HepG2 (cell line): Measurements from ENCODE around the gene APC2. TPM values are rescaled to one million over a fixed set of nuclear protein-coding genes. Genes with fewer than 3 reads are reported as not detected.

Experiments used
- AHR ChIP-seq: IDR thresholded peaks from 2 replicates; pipeline ENCODE4 v1.6.1; 2018; ENCODE audit warnings: missing genetic modification reagents, missing compliant biosample characterization
- HNF4G ChIP-seq, 2 experiments: sonication (generic) in 1 of 2; formaldehyde crosslinking in 1 of 2; IDR thresholded peaks; 2 replicates each; pipeline versions ENCODE4 v1.4.0 to v1.6.1; 2011 to 2020; ENCODE audit warnings: borderline replicate concordance in 2 of 2, low read depth in 2 of 2, mild to moderate bottlenecking in 2 of 2, low read length in 1 of 2, missing genetic modification reagents in 1 of 2, moderate library complexity in 1 of 2
- KDM1A ChIP-seq: IDR thresholded peaks from 2 replicates; pipeline ENCODE4 v1.6.1; 2016; ENCODE audit warnings: missing compliant biosample characterization
- KDM6A ChIP-seq: IDR thresholded peaks from 2 replicates; pipeline ENCODE4 v1.6.1; 2016; ENCODE audit warnings: low read depth
- KLF15 ChIP-seq: sonication (generic); formaldehyde crosslinking; IDR thresholded peaks from 2 replicates; pipeline ENCODE4 v1.8.1; 2023; ENCODE audit warnings: borderline replicate concordance, mild to moderate bottlenecking, inconsistent platforms, missing genetic modification reagents, mixed read lengths
- MAX ChIP-seq: IDR thresholded peaks from 2 replicates; pipeline ENCODE4 v1.6.1; 2012; ENCODE audit warnings: inconsistent platforms
- MXD1 ChIP-seq: sonication (generic); formaldehyde crosslinking; IDR thresholded peaks from 2 replicates; pipeline ENCODE4 v1.4.0; 2020; ENCODE audit warnings: mild to moderate bottlenecking, missing genetic modification reagents
- PHF5A ChIP-seq: IDR thresholded peaks from one replicate; pipeline ENCODE4 v1.6.1; 2018; ENCODE audit warnings: low read depth, missing genetic modification reagents; ENCODE audit not compliant: unreplicated experiment
- POLR2G ChIP-seq: fragments of 200-400 bp; formaldehyde crosslinking; IDR thresholded peaks from 2 replicates; pipeline ENCODE4 v1.6.1; 2018; ENCODE audit warnings: mild to moderate bottlenecking, low read depth, low read length, moderate library complexity
- SNRNP70 ChIP-seq: fragments of 200-400 bp; formaldehyde crosslinking; IDR thresholded peaks from 2 replicates; pipeline ENCODE4 v1.6.1; 2017; ENCODE audit warnings: mild to moderate bottlenecking, low read depth, low read length, moderate library complexity
- YEATS4 ChIP-seq: sonication (generic); formaldehyde crosslinking; IDR thresholded peaks from 2 replicates; pipeline ENCODE4 v1.4.0; 2020; ENCODE audit warnings: missing genetic modification reagents, borderline replicate concordance
- ZNF256 ChIP-seq: sonication (generic); formaldehyde crosslinking; conservative IDR thresholded peaks from 2 replicates; pipeline ENCODE4 v1.4.0; 2020; ENCODE audit warnings: missing genetic modification reagents
- ZNF570 ChIP-seq: sonication (generic); formaldehyde crosslinking; IDR thresholded peaks from 2 replicates; pipeline ENCODE4 v1.4.0; 2020; ENCODE audit warnings: mild to moderate bottlenecking, missing genetic modification reagents, borderline replicate concordance
- ZNF674 ChIP-seq: sonication (generic); formaldehyde crosslinking; IDR thresholded peaks from 2 replicates; pipeline ENCODE4 v1.5.0; 2020; ENCODE audit warnings: low read depth, mild to moderate bottlenecking, missing genetic modification reagents
- ZNF761 ChIP-seq: sonication (generic); formaldehyde crosslinking; conservative IDR thresholded peaks from 2 replicates; pipeline ENCODE4 v1.4.0; 2020; ENCODE audit warnings: mild to moderate bottlenecking, missing genetic modification reagents
- ZNF839 ChIP-seq: sonication (generic); formaldehyde crosslinking; IDR thresholded peaks from 2 replicates; pipeline ENCODE4 v1.4.0; 2020; ENCODE audit warnings: missing genetic modification reagents, mild to moderate bottlenecking, borderline replicate concordance
- polyA plus RNA-seq, 8 experiments: library from polyadenylated mRNA; depleted of rRNA in 3 of 8; stranded (reverse) in 7 of 8; unstranded in 1 of 8; fragments of >200 nt; fragmentation: Illumina TruSeq in 4 of 8; extraction: Trizol in 4 of 8; gene quantifications; 2 replicates each; pipeline versions ENCODE4 v1.2.1 to v1.2.3, GENCODE V29; 2011 to 2016; ENCODE audit warnings: low read depth in 4 of 8, missing spikeins in 1 of 8, mixed read lengths in 1 of 8; ENCODE audit not compliant: insufficient read depth in 1 of 8
- total RNA-seq, 5 experiments: library from RNA; depleted of rRNA; stranded (reverse); fragments of >200 nt; fragmentation: Illumina TruSeq; extraction: Trizol; gene quantifications; 2 replicates each; pipeline ENCODE4 v1.2.3, GENCODE V29; 2016; ENCODE audit warnings: low read depth in 1 of 5
- TF ChIP-seq, protein P1 (sequence below): IDR thresholded peaks from 2 replicates; pipeline ENCODE4 v1.6.1; 2016
- TF ChIP-seq, protein P2 (sequence below): sonication (generic); formaldehyde crosslinking; IDR thresholded peaks from 2 replicates; pipeline ENCODE4 v1.4.0; 2020; ENCODE audit warnings: missing genetic modification reagents
- TF ChIP-seq, protein P3 (sequence below): sonication (generic); formaldehyde crosslinking; IDR thresholded peaks from 2 replicates; pipeline ENCODE4 v1.4.0; 2020; ENCODE audit warnings: mild to moderate bottlenecking, missing genetic modification reagents, borderline replicate concordance

Gene APC2
- total and polyA plus RNA-seq, 2 of the 13 experiments (the other 11 are each of a cell fraction or from before 2014, with no cell fraction given): 0.08 to 0.22 TPM

DNA sequence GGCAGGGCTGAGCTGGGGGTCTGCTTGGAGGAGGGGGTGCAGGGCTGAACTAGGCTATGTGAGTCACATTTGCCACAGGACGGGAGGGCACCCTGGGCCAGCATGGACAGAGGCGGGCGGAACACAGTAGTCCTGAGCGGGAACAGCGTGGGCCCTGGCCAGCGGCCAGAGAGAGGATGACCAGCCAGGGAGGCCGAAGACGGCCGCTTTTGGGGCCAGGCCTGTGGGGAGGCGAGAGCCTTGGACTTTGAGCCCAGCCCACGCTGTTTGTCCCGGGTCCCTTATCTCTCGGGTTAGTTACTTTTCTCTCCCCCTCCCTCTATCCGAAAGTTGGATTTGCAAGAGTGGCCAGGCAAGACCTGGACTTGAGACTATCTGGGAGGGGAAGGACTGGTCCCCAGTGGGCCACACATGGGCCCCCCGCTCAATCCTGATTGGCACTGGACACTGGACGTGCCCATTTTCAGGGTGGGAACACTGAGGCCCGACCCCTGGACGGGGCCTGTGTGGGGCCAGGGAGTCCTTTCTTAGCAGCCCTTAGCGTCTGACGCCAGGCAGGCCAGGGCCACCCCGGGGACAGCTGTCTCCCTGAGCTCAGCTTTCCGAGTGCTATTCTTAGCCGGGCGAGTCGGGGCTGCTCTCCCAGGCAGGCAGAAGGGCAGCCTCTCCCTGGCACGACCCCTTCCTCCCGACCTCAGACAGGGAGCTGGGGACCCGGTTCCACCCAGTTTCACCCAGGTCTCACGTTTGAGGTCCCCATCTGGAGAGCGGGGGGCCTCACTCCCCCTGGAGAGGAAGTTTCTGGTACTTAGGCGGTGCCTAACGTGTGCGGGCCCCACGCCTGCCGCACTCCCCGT, 49.4 kb upstream of the APC2 start (continued):
- TF ChIP-seq AHR (CRISPR knock-in tag) (no peak; the same call in 1 of the 2 replicates), HNF4G (IDR thresholded peaks at IDR 0.05; ENCODE audit: borderline replicate concordance, low read depth, low read length) (peak; percentile 88), HNF4G (CRISPR knock-in tag; IDR thresholded peaks at IDR 0.05; ENCODE audit: borderline replicate concordance, low read depth) (peak; percentile 95), KDM1A (peak; percentile 100), SNRNP70 (no peak), KLF15 (CRISPR knock-in tag) (no peak), ZNF674 (CRISPR knock-in tag) (0 out of 2 replicates have a peak, but pooled peaks have one; percentile 49), ZNF839 (no peak), ZNF256 (no peak; the same call in 1 of the 2 replicates), MAX (peak; percentile 71), MXD1 (CRISPR knock-in tag) (no peak; the same call in 1 of the 2 replicates), PHF5A (CRISPR knock-in tag) (peak; percentile 72), ZNF570 (CRISPR knock-in tag) (0 out of 2 replicates have a peak, but pooled peaks have one; percentile 47), POLR2G (peak; percentile 78), YEATS4 (CRISPR knock-in tag) (no peak), KDM6A (CRISPR knock-in tag) (peak; percentile 87), ZNF761 (CRISPR knock-in tag) (peak; percentile 75; the same call in 1 of the 2 replicates)
- TF ChIP-seq, protein P1, sequence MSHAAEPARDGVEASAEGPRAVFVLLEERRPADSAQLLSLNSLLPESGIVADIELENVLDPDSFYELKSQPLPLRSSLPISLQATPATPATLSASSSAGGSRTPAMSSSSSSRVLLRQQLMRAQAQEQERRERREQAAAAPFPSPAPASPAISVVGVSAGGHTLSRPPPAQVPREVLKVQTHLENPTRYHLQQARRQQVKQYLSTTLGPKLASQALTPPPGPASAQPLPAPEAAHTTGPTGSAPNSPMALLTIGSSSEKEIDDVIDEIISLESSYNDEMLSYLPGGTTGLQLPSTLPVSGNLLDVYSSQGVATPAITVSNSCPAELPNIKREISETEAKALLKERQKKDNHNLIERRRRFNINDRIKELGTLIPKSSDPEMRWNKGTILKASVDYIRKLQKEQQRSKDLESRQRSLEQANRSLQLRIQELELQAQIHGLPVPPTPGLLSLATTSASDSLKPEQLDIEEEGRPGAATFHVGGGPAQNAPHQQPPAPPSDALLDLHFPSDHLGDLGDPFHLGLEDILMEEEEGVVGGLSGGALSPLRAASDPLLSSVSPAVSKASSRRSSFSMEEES (CRISPR knock-in tag): no peak
- TF ChIP-seq, protein P2, sequence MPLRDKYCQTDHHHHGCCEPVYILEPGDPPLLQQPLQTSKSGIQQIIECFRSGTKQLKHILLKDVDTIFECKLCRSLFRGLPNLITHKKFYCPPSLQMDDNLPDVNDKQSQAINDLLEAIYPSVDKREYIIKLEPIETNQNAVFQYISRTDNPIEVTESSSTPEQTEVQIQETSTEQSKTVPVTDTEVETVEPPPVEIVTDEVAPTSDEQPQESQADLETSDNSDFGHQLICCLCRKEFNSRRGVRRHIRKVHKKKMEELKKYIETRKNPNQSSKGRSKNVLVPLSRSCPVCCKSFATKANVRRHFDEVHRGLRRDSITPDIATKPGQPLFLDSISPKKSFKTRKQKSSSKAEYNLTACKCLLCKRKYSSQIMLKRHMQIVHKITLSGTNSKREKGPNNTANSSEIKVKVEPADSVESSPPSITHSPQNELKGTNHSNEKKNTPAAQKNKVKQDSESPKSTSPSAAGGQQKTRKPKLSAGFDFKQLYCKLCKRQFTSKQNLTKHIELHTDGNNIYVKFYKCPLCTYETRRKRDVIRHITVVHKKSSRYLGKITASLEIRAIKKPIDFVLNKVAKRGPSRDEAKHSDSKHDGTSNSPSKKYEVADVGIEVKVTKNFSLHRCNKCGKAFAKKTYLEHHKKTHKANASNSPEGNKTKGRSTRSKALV (CRISPR knock-in tag): 0 out of 2 replicates have a peak, but pooled peaks have one; percentile 47
- TF ChIP-seq, protein P3, sequence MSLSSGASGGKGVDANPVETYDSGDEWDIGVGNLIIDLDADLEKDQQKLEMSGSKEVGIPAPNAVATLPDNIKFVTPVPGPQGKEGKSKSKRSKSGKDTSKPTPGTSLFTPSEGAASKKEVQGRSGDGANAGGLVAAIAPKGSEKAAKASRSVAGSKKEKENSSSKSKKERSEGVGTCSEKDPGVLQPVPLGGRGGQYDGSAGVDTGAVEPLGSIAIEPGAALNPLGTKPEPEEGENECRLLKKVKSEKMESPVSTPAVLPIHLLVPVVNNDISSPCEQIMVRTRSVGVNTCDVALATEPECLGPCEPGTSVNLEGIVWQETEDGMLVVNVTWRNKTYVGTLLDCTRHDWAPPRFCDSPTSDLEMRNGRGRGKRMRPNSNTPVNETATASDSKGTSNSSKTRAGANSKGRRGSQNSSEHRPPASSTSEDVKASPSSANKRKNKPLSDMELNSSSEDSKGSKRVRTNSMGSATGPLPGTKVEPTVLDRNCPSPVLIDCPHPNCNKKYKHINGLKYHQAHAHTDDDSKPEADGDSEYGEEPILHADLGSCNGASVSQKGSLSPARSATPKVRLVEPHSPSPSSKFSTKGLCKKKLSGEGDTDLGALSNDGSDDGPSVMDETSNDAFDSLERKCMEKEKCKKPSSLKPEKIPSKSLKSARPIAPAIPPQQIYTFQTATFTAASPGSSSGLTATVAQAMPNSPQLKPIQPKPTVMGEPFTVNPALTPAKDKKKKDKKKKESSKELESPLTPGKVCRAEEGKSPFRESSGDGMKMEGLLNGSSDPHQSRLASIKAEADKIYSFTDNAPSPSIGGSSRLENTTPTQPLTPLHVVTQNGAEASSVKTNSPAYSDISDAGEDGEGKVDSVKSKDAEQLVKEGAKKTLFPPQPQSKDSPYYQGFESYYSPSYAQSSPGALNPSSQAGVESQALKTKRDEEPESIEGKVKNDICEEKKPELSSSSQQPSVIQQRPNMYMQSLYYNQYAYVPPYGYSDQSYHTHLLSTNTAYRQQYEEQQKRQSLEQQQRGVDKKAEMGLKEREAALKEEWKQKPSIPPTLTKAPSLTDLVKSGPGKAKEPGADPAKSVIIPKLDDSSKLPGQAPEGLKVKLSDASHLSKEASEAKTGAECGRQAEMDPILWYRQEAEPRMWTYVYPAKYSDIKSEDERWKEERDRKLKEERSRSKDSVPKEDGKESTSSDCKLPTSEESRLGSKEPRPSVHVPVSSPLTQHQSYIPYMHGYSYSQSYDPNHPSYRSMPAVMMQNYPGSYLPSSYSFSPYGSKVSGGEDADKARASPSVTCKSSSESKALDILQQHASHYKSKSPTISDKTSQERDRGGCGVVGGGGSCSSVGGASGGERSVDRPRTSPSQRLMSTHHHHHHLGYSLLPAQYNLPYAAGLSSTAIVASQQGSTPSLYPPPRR (CRISPR knock-in tag): peak; percentile 1
